AG04450 (cell line): Measurements from ENCODE around the gene GALT. TPM values are rescaled to one million over a fixed set of nuclear protein-coding genes. Genes with fewer than 3 reads are reported as not detected.

ENCODE experiments used
- CTCF ChIA-PET: fragments of 300-600, 350-600 bp; formaldehyde crosslinking; extraction: SDS; loops from one replicate; lab custom pipeline; 2022; ENCODE audit warnings: antibody characterized with exemption, inconsistent platforms; lab: Charles Lee
- POLR2A ChIA-PET: fragments of 350-600 bp; formaldehyde crosslinking; extraction: SDS; loops from one replicate; lab custom pipeline; 2021; ENCODE audit warnings: antibody characterized with exemption, inconsistent platforms; lab: Yijun Ruan, JAX
- DNase-seq: peaks from one replicate; pipeline ENCODE4 v3.0.0-alpha.2; 2011; ENCODE audit warnings: low read depth, low spot score
- H3K27ac ChIP-seq: one replicate; pipeline ENCODE4 v1.5.1; 2012; ENCODE audit warnings: low read depth, low read length, control low read depth
- H3K27me3 ChIP-seq: one replicate; pipeline ENCODE4 v1.6.0; 2012; ENCODE audit warnings: low read length; ENCODE audit not compliant: control insufficient read depth, insufficient read depth
- H3K4me3 ChIP-seq: 2 replicates; pipeline ENCODE4 v1.5.1; 2011; ENCODE audit warnings: mild to moderate bottlenecking, low read depth, low read length, control low read depth
- H3K9me3 ChIP-seq: 2 replicates; pipeline ENCODE4 v1.5.1; 2012; ENCODE audit warnings: low read length; ENCODE audit not compliant: control insufficient read depth, insufficient read depth
- polyA plus RNA-seq: library from polyadenylated mRNA; depleted of rRNA; stranded (reverse); fragments of >200 nt; gene quantifications from 2 replicates; pipeline ENCODE4 v1.2.3, GENCODE V29; 2011
- TF ChIP-seq, protein P1 (sequence below): IDR thresholded peaks from 2 replicates; pipeline ENCODE4 v1.5.1; 2011; ENCODE audit warnings: low read depth, low read length, control low read depth, inconsistent platforms

GALT gene
- polyA plus RNA-seq, 1 experiment, result 24.8 TPM

DNA sequence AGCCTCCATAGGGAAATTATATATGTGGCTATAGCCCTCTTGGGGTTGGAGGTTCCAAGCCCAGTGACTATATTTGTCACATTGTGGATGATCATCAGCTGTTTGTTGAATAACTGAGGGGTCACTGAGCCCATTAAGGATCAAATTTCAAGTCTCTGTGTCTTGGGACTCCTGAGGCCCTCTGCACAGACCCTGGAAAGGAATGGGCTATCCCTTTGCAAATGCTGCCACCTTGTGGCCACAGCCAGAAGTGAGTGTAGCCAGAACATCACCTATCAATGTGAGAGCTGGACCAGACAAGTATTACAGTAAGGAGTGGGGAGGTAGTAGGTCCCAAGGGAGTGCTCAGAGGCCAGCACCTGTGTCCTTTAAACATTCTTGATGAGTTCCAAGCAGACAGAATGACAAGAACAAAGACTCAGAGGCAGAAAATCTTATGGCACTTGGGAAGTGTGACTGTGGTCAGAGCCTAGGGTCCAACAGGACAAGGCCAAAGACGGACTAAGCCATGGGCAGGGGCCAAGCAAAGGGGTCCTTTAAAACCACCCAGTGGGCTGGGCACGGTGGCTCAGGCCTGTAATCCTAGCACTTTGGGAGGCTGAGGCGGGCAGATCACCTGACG lies 42.8 kb upstream of the GALT start:
- CTCF ChIA-PET, result interaction anchor here (0.5 to 4.2 kb wide), 41 partner anchors 8 to 1115 kb away, joined by 3 to 48 read pairs (median 6); partner anchors contain the start of genes DCTN3, GALT, RPP25L and SIGMAR1
- POLR2A ChIA-PET, result no interaction called here
- H3K9me3 ChIP-seq, result no peaks in the 10 kb centered on the region
- no peak overlapping the region for H3K4me3 ChIP-seq
- no peak overlapping the region for H3K27ac ChIP-seq
- DNase-seq, result peak; percentile 29
- TF ChIP-seq, protein P1, sequence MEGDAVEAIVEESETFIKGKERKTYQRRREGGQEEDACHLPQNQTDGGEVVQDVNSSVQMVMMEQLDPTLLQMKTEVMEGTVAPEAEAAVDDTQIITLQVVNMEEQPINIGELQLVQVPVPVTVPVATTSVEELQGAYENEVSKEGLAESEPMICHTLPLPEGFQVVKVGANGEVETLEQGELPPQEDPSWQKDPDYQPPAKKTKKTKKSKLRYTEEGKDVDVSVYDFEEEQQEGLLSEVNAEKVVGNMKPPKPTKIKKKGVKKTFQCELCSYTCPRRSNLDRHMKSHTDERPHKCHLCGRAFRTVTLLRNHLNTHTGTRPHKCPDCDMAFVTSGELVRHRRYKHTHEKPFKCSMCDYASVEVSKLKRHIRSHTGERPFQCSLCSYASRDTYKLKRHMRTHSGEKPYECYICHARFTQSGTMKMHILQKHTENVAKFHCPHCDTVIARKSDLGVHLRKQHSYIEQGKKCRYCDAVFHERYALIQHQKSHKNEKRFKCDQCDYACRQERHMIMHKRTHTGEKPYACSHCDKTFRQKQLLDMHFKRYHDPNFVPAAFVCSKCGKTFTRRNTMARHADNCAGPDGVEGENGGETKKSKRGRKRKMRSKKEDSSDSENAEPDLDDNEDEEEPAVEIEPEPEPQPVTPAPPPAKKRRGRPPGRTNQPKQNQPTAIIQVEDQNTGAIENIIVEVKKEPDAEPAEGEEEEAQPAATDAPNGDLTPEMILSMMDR, result peak; percentile 95
- peaks cover 31% of the 10 kb centered on the region for H3K27me3 ChIP-seq

DNA sequence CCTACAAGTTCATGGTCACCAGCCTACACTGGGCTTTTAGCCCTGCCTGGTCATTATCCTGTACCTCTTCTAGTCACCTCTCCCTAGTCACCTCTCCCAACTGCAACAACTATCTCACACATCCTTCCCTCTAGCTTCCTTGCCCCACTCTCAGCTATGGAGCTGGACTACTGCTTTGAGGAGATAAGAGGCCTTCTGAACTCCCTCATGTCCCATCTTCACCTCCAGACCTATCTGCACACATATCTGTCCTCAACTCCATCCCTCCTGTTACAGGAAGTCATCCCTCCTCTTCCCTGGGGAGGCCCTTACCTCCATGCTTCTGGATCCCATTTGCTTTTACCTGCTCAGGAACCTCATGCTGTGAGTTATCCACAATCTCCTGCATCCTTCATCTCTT lies 40.3 kb upstream of the GALT start:
- POLR2A ChIA-PET, result no interaction called here
- Histone ChIP-seq H3K27me3 (peaks cover 14% of the 10 kb centered on the region), H3K27ac (no peak overlapping the region), H3K9me3 (no peaks in the 10 kb centered on the region; the same call in 1 of the 2 replicates), H3K4me3 (no peak overlapping the region)
- DNase-seq, result no peak
- CTCF ChIA-PET, result interaction anchor here (1.2 to 4.2 kb wide), 3 partner anchors 15 to 202 kb away, joined by 4 to 48 read pairs (median 8); no protein-coding TSS in a partner anchor
- TF ChIP-seq, protein P1, result no peak

DNA sequence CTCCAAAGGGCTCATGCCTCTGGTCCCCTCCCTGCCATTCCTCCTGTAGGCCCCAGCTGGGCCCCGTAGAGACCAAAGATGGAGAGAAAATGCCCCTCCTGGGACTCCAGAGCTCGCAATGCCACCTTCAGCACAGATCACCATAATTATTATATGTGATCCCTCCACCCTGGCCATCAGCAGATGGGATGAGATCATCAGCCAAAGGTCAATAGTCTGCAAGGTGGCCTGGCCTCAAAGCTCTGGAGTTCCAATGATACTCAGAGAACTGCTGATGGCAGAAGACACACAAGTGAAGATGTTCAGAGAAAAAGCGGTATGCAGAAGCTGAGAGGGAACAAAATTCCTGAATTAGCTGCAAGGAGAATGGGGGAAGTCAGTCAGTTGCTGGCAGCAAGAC lies 39.6 kb upstream of the GALT start:
- CTCF ChIA-PET, result interaction anchor here (0.9 to 1.6 kb wide), 4 partner anchors 15 to 203 kb away, joined by 3 to 8 read pairs (median 4); no protein-coding TSS in a partner anchor

DNA sequence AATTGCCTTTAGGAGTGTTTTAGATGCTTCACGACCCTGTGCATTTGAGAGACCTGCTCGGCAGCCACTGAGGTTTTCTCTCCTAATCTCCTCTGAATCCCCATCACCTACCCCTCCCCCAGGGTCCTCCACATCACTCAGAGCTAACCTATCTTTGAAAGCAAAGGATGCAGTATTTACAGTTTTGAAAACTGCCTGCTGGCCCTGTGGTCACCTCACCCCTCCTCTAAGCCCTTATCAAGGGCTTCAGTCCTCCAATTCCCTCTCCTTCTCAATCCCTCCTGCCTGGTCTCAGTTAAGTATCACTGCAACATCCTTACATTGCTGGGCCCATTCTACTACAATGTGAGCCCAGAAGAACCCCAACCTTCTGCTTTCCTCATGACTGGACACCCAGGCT lies 39.1 kb upstream of the GALT start:
- H3K27ac ChIP-seq, result no peak overlapping the region
- POLR2A ChIA-PET, result no interaction called here
- no peak for DNase-seq
- CTCF ChIA-PET, result interaction anchor here (0.9 to 1.6 kb wide), 4 partner anchors 16 to 203 kb away, joined by 3 to 8 read pairs (median 4); no protein-coding TSS in a partner anchor
- TF ChIP-seq, protein P1, result no peak
- H3K27me3 ChIP-seq, result peaks cover 10% of the 10 kb centered on the region
- no peaks in the 10 kb centered on the region; the same call in 1 of the 2 replicates for H3K9me3 ChIP-seq
- no peak overlapping the region for H3K4me3 ChIP-seq

More for the DNA sequence above, 39.6 kb upstream of the GALT start:
- Histone ChIP-seq H3K4me3 (no peak overlapping the region), H3K27ac (no peak overlapping the region), H3K9me3 (no peaks in the 10 kb centered on the region; the same call in 1 of the 2 replicates), H3K27me3 (peaks cover 14% of the 10 kb centered on the region)
- TF ChIP-seq, protein P1, result no peak
- POLR2A ChIA-PET, result no interaction called here
- DNase-seq, result no peak
